HG03342 (cell line): ENCODE measurements around the gene KDSR.

ENCODE experiments used
- ATAC-seq: cut with Tn5 transposase; IDR thresholded peaks from one replicate; pipeline ENCODE4 v1.9.1; 2021; ENCODE audit warnings: mild to moderate bottlenecking, moderate library complexity; ENCODE audit not compliant: unreplicated experiment

Gene KDSR

GRCh38 chr18:63307551-63308200 is 59.3 kb downstream of the KDSR start:
- ATAC-seq, result no peak

- ATAC-seq, result no peak
Observed at GRCh38 chr18:63306819-63307550, 60.0 kb downstream of the KDSR start.

- no peak for ATAC-seq
Observed at GRCh38 chr18:63306249-63306648, 60.8 kb downstream of the KDSR start.

- no peak for ATAC-seq
Observed at GRCh38 chr18:63303547-63303946, 63.5 kb downstream of the KDSR start.

- no peak for ATAC-seq
Observed at GRCh38 chr18:63302636-63303405, 64.2 kb downstream of the KDSR start.

GRCh38 chr18:63302220-63302619 is 64.8 kb downstream of the KDSR start:
- no peak for ATAC-seq

- no peak for ATAC-seq
Observed at GRCh38 chr18:63301434-63301833, 65.6 kb downstream of the KDSR start.

GRCh38 chr18:63299837-63300745 is 66.9 kb downstream of the KDSR start:
- ATAC-seq, result peak; percentile 63

GRCh38 chr18:63298400-63299365 is 68.3 kb downstream of the KDSR start:
- no peak for ATAC-seq

GRCh38 chr18:63297687-63298399 is 69.2 kb downstream of the KDSR start:
- ATAC-seq, result no peak

- no peak for ATAC-seq
Observed at GRCh38 chr18:63293935-63294334, 73.1 kb downstream of the KDSR start.

GRCh38 chr18:63292831-63293683 is 73.9 kb downstream of the KDSR start:
- peak; percentile 57 for ATAC-seq

- ATAC-seq, result no peak
Observed at GRCh38 chr18:63291278-63291677, 75.7 kb downstream of the KDSR start.

GRCh38 chr18:63290821-63291200 is 76.2 kb downstream of the KDSR start:
- no peak for ATAC-seq

GRCh38 chr18:63290166-63290820 is 76.7 kb downstream of the KDSR start:
- no peak for ATAC-seq

GRCh38 chr18:63288311-63288710 is 78.7 kb downstream of the KDSR start:
- ATAC-seq, result no peak

GRCh38 chr18:63287691-63288220 is 79.2 kb downstream of the KDSR start:
- no peak for ATAC-seq
